ENCODE data around the gene ALDH3A1.

Gene ALDH3A1

DNA sequence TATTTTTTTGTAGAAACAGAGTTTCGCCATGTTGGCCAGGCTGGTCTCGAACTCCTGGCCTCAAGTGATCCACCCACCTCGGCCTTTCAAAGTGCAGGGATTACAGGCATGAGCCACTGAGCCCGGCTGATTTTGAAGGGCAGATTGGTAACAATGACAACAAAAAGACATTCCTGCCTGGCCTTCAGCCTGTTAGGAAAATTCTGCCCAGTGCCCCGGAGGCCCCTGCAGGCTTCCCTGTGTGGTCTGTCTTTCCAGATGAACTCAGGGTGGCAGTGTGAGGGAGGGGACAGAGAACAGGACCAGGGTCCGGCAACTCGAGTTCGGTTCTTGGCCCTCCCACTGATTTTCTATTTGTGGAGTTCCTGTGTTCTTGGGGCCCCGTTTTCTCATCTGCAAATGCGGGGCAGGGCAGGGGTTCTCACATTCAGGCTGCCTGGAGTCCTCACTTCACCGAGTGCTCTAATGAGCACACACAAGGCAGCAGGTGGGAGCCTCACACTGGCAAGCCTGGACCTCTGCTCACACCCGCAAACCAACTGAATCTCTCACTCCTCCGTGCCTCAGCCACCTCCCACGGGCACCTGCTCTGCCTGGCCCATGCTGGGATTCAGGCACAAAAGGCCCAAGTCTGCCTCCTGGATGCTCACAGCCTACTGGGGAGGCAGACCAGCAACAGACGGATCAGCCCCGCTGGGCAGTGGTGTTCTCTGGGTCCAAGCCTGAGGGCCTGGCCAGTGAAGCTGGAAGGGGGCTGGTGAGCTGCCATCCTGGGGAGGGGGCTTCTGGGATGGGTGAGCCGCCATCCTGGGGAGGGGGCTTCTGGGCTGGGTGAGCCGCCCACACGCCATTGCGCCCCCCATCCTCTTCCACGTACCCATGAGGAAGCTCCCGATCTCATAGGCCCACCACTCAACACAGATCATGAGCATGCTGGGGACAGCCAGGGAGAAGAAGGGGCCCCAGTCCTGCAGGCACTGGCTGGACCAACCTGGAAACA is 42.0 kb downstream of the ALDH3A1 start:
- DNase-seq (ENCODE audit: insufficient read length) (peak; percentile 19), FAIRE-seq (no peak)
- TF ChIP-seq POLR2AphosphoS5 (IDR thresholded peaks at IDR 0.05; ENCODE audit: low read depth, low read length): no peak
- no peak for TF ChIP-seq POLR2A (IDR thresholded peaks at IDR 0.05; ENCODE audit: low read depth, low read length)
- TF ChIP-seq TAF1 (IDR thresholded peaks at IDR 0.05; ENCODE audit: borderline replicate concordance, low read depth, low read length): no peak

GRCh38 chr17:19705201-19705600 is 42.9 kb downstream of the ALDH3A1 start:
- FAIRE-seq (no peak), DNase-seq (ENCODE audit: insufficient read length) (peak; percentile 21)
- TF ChIP-seq TAF1 (IDR thresholded peaks at IDR 0.05; ENCODE audit: borderline replicate concordance, low read depth, low read length): no peak
- TF ChIP-seq POLR2A (IDR thresholded peaks at IDR 0.05; ENCODE audit: low read depth, low read length): no peak
- no peak for TF ChIP-seq POLR2AphosphoS5 (IDR thresholded peaks at IDR 0.05; ENCODE audit: low read depth, low read length)

DNA sequence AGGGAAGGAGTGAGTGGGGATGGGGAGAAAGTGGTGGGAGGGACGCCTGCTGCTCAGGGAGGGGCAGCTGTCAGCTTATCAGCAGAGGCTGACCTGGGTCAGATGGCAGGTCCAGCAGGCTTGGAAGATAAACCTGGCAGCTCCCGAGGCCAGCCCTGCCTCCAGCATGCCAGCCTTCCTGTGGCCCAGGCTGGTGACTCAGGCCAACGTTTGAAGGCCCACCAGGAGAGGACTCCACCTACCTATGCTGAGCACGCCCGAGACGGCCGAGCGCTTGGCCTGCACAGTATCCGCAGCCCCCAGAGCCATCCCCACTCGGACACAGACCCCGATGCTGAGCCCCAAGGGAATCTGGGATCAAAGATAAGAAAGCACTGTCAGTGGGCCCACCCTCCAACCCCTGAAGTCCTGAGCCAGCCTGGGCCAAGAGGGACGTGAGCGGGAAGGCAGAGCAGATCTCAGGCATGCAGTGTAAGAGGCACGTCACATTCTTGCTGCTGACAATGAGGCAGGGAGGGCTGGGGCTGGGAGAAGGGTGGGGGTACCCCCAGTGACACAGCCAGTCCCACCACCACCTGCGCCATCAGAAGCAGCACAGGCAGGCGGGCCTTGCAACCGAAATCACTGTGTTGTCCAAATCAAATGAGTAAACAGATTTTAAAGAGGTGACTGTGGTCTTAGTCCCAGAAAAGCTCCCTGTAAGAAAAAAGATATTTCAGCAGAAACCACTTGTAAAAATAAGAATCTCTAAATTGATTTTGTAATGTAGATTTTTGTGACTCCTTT is 44.1 kb downstream of the ALDH3A1 start:
- FAIRE-seq (no peak), DNase-seq (ENCODE audit: insufficient read length) (no peak)
- TF ChIP-seq TAF1 (IDR thresholded peaks at IDR 0.05; ENCODE audit: borderline replicate concordance, low read depth, low read length): no peak
- no peak for TF ChIP-seq POLR2AphosphoS5 (IDR thresholded peaks at IDR 0.05; ENCODE audit: low read depth, low read length)
- no peak for TF ChIP-seq POLR2A (IDR thresholded peaks at IDR 0.05; ENCODE audit: low read depth, low read length)

GRCh38 chr17:19703106-19703827 is 44.8 kb downstream of the ALDH3A1 start:
- FAIRE-seq (no peak), DNase-seq (ENCODE audit: insufficient read length) (no peak)
- TF ChIP-seq POLR2AphosphoS5 (IDR thresholded peaks at IDR 0.05; ENCODE audit: low read depth, low read length): no peak
- no peak for TF ChIP-seq TAF1 (IDR thresholded peaks at IDR 0.05; ENCODE audit: borderline replicate concordance, low read depth, low read length)
- no peak for TF ChIP-seq POLR2A (IDR thresholded peaks at IDR 0.05; ENCODE audit: low read depth, low read length)

GRCh38 chr17:19702217-19702641 is 45.9 kb downstream of the ALDH3A1 start:
- TF ChIP-seq POLR2A (IDR thresholded peaks at IDR 0.05; ENCODE audit: low read depth, low read length) (no peak), POLR2AphosphoS5 (IDR thresholded peaks at IDR 0.05; ENCODE audit: low read depth, low read length) (no peak), TAF1 (IDR thresholded peaks at IDR 0.05; ENCODE audit: borderline replicate concordance, low read depth, low read length) (no peak)
- no peak for DNase-seq (ENCODE audit: insufficient read length)
- FAIRE-seq: no peak
